Activated T-helper 1 cell treated with anti-CD3 and anti-CD28 coated beads, Interleukin-12 subunit alpha, Interleukin-12 subunit beta, Interleukin-2, Interleukin-4 antibody, amounts not matched to agents 30 ng/mL and 10 ng/mL and 1 ng/mL, durations not matched to agents 14 hours and 24 hours and 36 hours (primary cell): ENCODE results near the gene MSMB. TPM values are rescaled to one million over a fixed set of nuclear protein-coding genes. Genes with fewer than 3 reads are reported as not detected.
"Not testable (repeated sequence)": the region's sequence is repeated elsewhere in the genome, so short reads cannot be mapped to it uniquely, and the experiment has no call there.

Experiments
- DNase-seq: peaks from one replicate; pipeline ENCODE4 v3.0.0; 2021; ENCODE audit warnings: low spot score
- H3K27ac Mint-ChIP-seq: one replicate; pipeline ENCODE4 v1.8.0; 2021; ENCODE audit warnings: mild to moderate bottlenecking, mixed read lengths
- H3K27me3 Mint-ChIP-seq: one replicate; pipeline ENCODE4 v1.8.0; 2022; ENCODE audit warnings: mild to moderate bottlenecking, moderate library complexity, mixed read lengths; ENCODE audit not compliant: insufficient read depth
- H3K36me3 Mint-ChIP-seq: one replicate; pipeline ENCODE4 v1.8.0; 2021; ENCODE audit warnings: low read depth, mixed read lengths
- H3K4me1 Mint-ChIP-seq: one replicate; pipeline ENCODE4 v1.8.0; 2021; ENCODE audit warnings: low read depth, mixed read lengths
- H3K4me3 Mint-ChIP-seq: one replicate; pipeline ENCODE4 v1.8.0; 2021; ENCODE audit warnings: mild to moderate bottlenecking, moderate library complexity, mixed read lengths
- H3K9me3 Mint-ChIP-seq: one replicate; pipeline ENCODE4 v1.8.0; 2021; ENCODE audit warnings: mixed read lengths
- intact Hi-C: fragments of 100-400 bp; cut with micrococcal nuclease; formaldehyde crosslinking; loops from one replicate; pipeline ENCODE4 v1.15.1; 2024
- total RNA-seq: library from RNA; stranded (reverse); gene quantifications from 2 replicates; pipeline ENCODE4 v1.2.3, GENCODE V29; 2022

MSMB gene
- total RNA-seq, 1 donor from 2014 or later = not detected

- no peak overlapping the region for H3K4me3 Mint-ChIP-seq
- DNase-seq = no peak
- H3K4me1 Mint-ChIP-seq = no peaks in the 10 kb centered on the region
- no peaks in the 10 kb centered on the region for H3K9me3 Mint-ChIP-seq
- intact Hi-C loops = no loop called here
- no peak overlapping the region for H3K27ac Mint-ChIP-seq
- no peaks in the 10 kb centered on the region for H3K27me3 Mint-ChIP-seq
- peaks cover 43% of the 10 kb centered on the region for H3K36me3 Mint-ChIP-seq
Observed at GRCh38 chr10:46005383-46005782, 40.7 kb downstream of the MSMB start.

GRCh38 chr10:46004963-46005362, 41.1 kb downstream of the MSMB start:
- Mint-ChIP-seq H3K4me1 (no peaks in the 10 kb centered on the region), H3K27me3 (no peaks in the 10 kb centered on the region), H3K4me3 (no peak overlapping the region), H3K9me3 (no peaks in the 10 kb centered on the region), H3K27ac (no peak overlapping the region), H3K36me3 (peaks cover 47% of the 10 kb centered on the region)
- DNase-seq = no peak
- intact Hi-C loops = no loop called here

- no peak overlapping the region for H3K27ac Mint-ChIP-seq
- no peaks in the 10 kb centered on the region for H3K9me3 Mint-ChIP-seq
- H3K4me1 Mint-ChIP-seq = no peaks in the 10 kb centered on the region
- intact Hi-C loops = no loop called here
- no peaks in the 10 kb centered on the region for H3K27me3 Mint-ChIP-seq
- no peak overlapping the region for H3K4me3 Mint-ChIP-seq
- no peak for DNase-seq
- H3K36me3 Mint-ChIP-seq = peaks cover 46% of the 10 kb centered on the region
Observed at GRCh38 chr10:46002916-46003693, 43.0 kb downstream of the MSMB start.

- not testable (repeated sequence) for H3K4me1 Mint-ChIP-seq
Observed at GRCh38 chr10:46002189-46002687, 43.8 kb downstream of the MSMB start.

GRCh38 chr10:46001187-46001756, 44.8 kb downstream of the MSMB start:
- Mint-ChIP-seq H3K9me3 (no peaks in the 10 kb centered on the region), H3K4me3 (no peak overlapping the region), H3K27me3 (no peaks in the 10 kb centered on the region), H3K36me3 (peaks cover 42% of the 10 kb centered on the region), H3K4me1 (no peaks in the 10 kb centered on the region), H3K27ac (no peak overlapping the region)
- intact Hi-C loops = no loop called here
- DNase-seq = no peak

More at GRCh38 chr10:46002189-46002687, 43.8 kb downstream of the MSMB start:
- intact Hi-C loops, DNase-seq, H3K27ac Mint-ChIP-seq, H3K9me3 Mint-ChIP-seq, H3K27me3 Mint-ChIP-seq, H3K4me3 Mint-ChIP-seq: not testable (repeated sequence)
- peaks cover 47% of the 10 kb centered on the region for H3K36me3 Mint-ChIP-seq

- intact Hi-C loops = no loop called here
- no peaks in the 10 kb centered on the region for H3K27me3 Mint-ChIP-seq
- no peak overlapping the region for H3K4me3 Mint-ChIP-seq
- peaks cover 42% of the 10 kb centered on the region for H3K36me3 Mint-ChIP-seq
- no peak overlapping the region for H3K27ac Mint-ChIP-seq
- H3K4me1 Mint-ChIP-seq = no peaks in the 10 kb centered on the region
- no peak for DNase-seq
- no peaks in the 10 kb centered on the region for H3K9me3 Mint-ChIP-seq
Observed at GRCh38 chr10:46000538-46000937, 45.5 kb downstream of the MSMB start.

- H3K9me3 Mint-ChIP-seq, H3K27me3 Mint-ChIP-seq: not testable (repeated sequence)
- H3K36me3 Mint-ChIP-seq = peaks cover 38% of the 10 kb centered on the region
Observed at GRCh38 chr10:45999955-46000354, 46.1 kb downstream of the MSMB start.

GRCh38 chr10:45997994-45998763, 47.9 kb downstream of the MSMB start:
- Mint-ChIP-seq H3K36me3 (peaks cover 38% of the 10 kb centered on the region), H3K4me1 (no peaks in the 10 kb centered on the region), H3K9me3 (no peaks in the 10 kb centered on the region), H3K27ac (no peak overlapping the region), H3K27me3 (no peaks in the 10 kb centered on the region), H3K4me3 (no peak overlapping the region)
- no peak for DNase-seq
- intact Hi-C loops = no loop called here

More at GRCh38 chr10:45999955-46000354, 46.1 kb downstream of the MSMB start:
- DNase-seq, H3K4me3 Mint-ChIP-seq, H3K27ac Mint-ChIP-seq, intact Hi-C loops, H3K4me1 Mint-ChIP-seq: not testable (repeated sequence)

GRCh38 chr10:45997557-45997956, 48.5 kb downstream of the MSMB start:
- Mint-ChIP-seq H3K9me3 (no peaks in the 10 kb centered on the region), H3K4me1 (no peaks in the 10 kb centered on the region), H3K36me3 (peaks cover 38% of the 10 kb centered on the region), H3K27ac (peak overlapping the region; percentile 1), H3K27me3 (no peaks in the 10 kb centered on the region), H3K4me3 (no peak overlapping the region)
- no peak for DNase-seq
- intact Hi-C loops = no loop called here

GRCh38 chr10:45985590-45985989, 60.5 kb downstream of the MSMB start:
- H3K4me1 Mint-ChIP-seq, intact Hi-C loops, H3K4me3 Mint-ChIP-seq, H3K27me3 Mint-ChIP-seq, DNase-seq, H3K27ac Mint-ChIP-seq, H3K36me3 Mint-ChIP-seq, H3K9me3 Mint-ChIP-seq: not testable (repeated sequence)

- H3K27ac Mint-ChIP-seq, H3K4me1 Mint-ChIP-seq, H3K27me3 Mint-ChIP-seq, H3K4me3 Mint-ChIP-seq, H3K36me3 Mint-ChIP-seq, H3K9me3 Mint-ChIP-seq, intact Hi-C loops, DNase-seq: not testable (repeated sequence)
Observed at GRCh38 chr10:45984473-45984872, 61.6 kb downstream of the MSMB start.

GRCh38 chr10:45983538-45984186, 62.4 kb downstream of the MSMB start:
- peak; percentile 26 for DNase-seq
- H3K4me3 Mint-ChIP-seq, H3K9me3 Mint-ChIP-seq, H3K4me1 Mint-ChIP-seq, H3K27me3 Mint-ChIP-seq, H3K27ac Mint-ChIP-seq: not testable (repeated sequence)
- intact Hi-C loops = loop anchor here (1.0 kb wide), 1 partner anchor 45 kb away; no protein-coding TSS in a partner anchor
- peaks cover 13% of the 10 kb centered on the region for H3K36me3 Mint-ChIP-seq
